ENCODE measurements around the gene TAF7.

GRCh38 chr5:141319699-141320098 is 885 bp downstream of the TAF7 start:
- TF ChIP-seq, protein P1, sequence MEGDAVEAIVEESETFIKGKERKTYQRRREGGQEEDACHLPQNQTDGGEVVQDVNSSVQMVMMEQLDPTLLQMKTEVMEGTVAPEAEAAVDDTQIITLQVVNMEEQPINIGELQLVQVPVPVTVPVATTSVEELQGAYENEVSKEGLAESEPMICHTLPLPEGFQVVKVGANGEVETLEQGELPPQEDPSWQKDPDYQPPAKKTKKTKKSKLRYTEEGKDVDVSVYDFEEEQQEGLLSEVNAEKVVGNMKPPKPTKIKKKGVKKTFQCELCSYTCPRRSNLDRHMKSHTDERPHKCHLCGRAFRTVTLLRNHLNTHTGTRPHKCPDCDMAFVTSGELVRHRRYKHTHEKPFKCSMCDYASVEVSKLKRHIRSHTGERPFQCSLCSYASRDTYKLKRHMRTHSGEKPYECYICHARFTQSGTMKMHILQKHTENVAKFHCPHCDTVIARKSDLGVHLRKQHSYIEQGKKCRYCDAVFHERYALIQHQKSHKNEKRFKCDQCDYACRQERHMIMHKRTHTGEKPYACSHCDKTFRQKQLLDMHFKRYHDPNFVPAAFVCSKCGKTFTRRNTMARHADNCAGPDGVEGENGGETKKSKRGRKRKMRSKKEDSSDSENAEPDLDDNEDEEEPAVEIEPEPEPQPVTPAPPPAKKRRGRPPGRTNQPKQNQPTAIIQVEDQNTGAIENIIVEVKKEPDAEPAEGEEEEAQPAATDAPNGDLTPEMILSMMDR (IDR thresholded peaks at IDR 0.05; ENCODE audit: insufficient read depth, low read length, poor library complexity, severe bottlenecking), result no peak
- TF ChIP-seq EZH2phosphoT487 (conservative IDR thresholded peaks at IDR 0.05; ENCODE audit: low read length), result no peak

Data from SU-DHL-6 (cell line).